ENCODE results near the gene MNT. TPM values are rescaled to one million over a fixed set of nuclear protein-coding genes. Genes with fewer than 3 reads are reported as not detected.

MNT gene
- total RNA-seq, 1 donor from 2014 or later: 32.7 TPM

DNA sequence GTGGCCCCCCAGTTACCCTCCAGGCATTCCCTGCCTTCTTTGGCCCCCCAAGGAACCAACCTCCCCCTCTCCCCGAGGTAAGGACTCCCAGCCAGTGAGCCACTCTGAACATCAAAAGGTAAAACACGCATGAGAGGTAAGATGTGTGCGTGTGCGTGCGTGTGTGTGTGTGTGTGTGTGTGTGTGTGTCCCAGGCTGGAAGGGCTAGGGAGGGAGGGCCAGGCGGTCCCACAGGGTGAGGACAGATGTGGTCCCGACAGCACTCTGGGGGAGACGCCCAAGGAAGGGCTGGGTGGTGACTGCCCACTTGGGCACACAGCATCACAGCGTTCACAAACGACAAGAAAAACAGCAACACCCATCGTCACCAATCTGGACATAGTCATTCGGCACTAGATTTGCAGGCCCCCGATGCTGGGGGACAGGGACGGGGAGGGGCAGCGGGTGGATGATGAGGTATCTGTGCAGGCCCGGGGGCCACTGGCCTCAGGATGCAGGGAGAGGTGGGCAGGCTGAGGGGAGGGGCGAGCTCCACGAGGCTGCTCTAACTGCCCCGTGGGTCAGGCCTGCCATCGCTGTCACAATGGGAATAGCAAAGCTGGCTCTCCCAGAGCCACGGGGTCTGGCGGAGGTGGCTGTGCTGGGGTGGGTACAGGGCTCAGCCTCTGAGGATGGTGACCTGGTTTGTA lies 16.3 kb downstream of the MNT start:
- Histone ChIP-seq H3K4me1 (no peaks in the 10 kb centered on the region), H3K27me3 (no peaks in the 10 kb centered on the region), H3K27ac (no peak overlapping the region), H3K4me3 (no peak overlapping the region), H3K36me3 (peaks cover 28% of the 10 kb centered on the region), H3K9me3 (no peaks in the 10 kb centered on the region)
- intact Hi-C loops (cut with DNase I): no loop called here
- ATAC-seq: no peak
- TF ChIP-seq, protein P1, sequence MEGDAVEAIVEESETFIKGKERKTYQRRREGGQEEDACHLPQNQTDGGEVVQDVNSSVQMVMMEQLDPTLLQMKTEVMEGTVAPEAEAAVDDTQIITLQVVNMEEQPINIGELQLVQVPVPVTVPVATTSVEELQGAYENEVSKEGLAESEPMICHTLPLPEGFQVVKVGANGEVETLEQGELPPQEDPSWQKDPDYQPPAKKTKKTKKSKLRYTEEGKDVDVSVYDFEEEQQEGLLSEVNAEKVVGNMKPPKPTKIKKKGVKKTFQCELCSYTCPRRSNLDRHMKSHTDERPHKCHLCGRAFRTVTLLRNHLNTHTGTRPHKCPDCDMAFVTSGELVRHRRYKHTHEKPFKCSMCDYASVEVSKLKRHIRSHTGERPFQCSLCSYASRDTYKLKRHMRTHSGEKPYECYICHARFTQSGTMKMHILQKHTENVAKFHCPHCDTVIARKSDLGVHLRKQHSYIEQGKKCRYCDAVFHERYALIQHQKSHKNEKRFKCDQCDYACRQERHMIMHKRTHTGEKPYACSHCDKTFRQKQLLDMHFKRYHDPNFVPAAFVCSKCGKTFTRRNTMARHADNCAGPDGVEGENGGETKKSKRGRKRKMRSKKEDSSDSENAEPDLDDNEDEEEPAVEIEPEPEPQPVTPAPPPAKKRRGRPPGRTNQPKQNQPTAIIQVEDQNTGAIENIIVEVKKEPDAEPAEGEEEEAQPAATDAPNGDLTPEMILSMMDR (IDR thresholded peaks at IDR 0.05): no peak
- no peak for DNase-seq

DNA sequence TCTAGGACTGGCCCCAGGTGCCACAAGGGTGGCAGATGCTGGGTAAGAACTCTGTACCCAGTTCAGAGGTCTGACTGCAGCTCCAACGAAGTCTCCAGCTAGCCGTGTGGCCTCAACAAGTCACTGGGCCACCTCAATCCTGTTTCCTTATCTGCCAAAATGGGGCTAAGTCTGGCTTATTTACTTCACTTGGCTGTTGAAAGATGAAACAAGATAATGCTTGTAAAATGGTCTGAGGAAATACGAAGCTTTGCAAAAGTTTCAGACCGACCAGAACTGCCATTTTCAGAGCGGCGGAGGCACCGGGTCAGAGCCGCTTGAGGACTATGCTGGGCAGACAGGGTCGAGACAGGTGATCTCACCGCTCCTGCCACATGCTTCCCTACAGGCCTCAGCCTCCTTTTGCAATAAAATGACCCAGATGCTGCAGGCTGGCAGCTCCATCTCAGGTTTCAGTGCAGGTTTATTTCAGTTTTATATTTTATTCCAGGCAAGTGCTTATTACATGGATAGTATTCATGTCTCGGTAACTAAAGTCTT lies 17.2 kb downstream of the MNT start:
- DNase-seq (no peak), ATAC-seq (no peak)
- TF ChIP-seq, protein P1 (IDR thresholded peaks at IDR 0.05): no peak
- peak overlapping the region; percentile 18 for H3K27ac ChIP-seq
- no peak overlapping the region for H3K4me3 ChIP-seq
- no peaks in the 10 kb centered on the region for H3K9me3 ChIP-seq
- H3K4me1 ChIP-seq: no peaks in the 10 kb centered on the region
- intact Hi-C loops (cut with DNase I): loop anchor here (2.0 kb wide), 1 partner anchor 31 kb away; no protein-coding TSS in a partner anchor
- no peaks in the 10 kb centered on the region for H3K27me3 ChIP-seq
- peaks cover 35% of the 10 kb centered on the region for H3K36me3 ChIP-seq

DNA sequence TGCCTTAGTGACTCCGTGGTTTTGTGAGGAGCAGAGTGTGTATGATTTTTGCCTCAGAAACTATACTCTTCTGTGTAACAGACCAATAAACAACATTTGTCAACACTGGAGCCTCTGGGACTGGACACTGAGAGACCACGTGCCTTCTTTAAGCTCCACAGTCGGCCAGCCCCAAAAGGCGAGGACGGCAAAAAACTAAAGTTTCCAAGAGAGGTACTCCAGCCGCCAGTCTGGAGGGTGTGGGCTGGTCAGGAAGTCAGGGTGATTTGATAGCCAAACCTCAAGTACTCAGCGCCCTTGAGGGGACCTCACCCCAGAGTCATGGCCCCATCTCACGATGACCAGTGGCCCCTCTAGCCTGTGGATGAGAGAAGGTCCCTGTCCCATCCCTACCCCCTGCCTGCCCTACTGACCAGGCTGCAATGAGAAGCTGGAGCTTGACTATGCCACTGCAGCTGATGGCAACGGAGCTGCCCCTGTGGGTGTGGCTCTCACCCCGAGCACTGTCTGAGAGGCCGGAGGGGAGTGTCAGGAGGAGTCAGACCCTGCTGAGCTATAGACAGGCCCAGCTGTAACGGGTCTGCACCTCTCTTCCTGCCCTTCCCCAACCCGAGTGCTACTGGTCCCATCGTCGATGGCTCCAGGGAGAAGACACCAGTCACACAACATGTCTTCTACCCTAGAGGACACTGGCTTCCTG lies 19.8 kb downstream of the MNT start:
- TF ChIP-seq, protein P1 (IDR thresholded peaks at IDR 0.05): no peak
- DNase-seq: no peak
- no peak overlapping the region for H3K27ac ChIP-seq
- no peak for ATAC-seq
- intact Hi-C loops (cut with DNase I): no loop called here
- no peaks in the 10 kb centered on the region for H3K9me3 ChIP-seq
- no peaks in the 10 kb centered on the region for H3K4me1 ChIP-seq
- H3K27me3 ChIP-seq: no peaks in the 10 kb centered on the region
- H3K36me3 ChIP-seq: peaks cover 45% of the 10 kb centered on the region
- H3K4me3 ChIP-seq: no peak overlapping the region

DNA sequence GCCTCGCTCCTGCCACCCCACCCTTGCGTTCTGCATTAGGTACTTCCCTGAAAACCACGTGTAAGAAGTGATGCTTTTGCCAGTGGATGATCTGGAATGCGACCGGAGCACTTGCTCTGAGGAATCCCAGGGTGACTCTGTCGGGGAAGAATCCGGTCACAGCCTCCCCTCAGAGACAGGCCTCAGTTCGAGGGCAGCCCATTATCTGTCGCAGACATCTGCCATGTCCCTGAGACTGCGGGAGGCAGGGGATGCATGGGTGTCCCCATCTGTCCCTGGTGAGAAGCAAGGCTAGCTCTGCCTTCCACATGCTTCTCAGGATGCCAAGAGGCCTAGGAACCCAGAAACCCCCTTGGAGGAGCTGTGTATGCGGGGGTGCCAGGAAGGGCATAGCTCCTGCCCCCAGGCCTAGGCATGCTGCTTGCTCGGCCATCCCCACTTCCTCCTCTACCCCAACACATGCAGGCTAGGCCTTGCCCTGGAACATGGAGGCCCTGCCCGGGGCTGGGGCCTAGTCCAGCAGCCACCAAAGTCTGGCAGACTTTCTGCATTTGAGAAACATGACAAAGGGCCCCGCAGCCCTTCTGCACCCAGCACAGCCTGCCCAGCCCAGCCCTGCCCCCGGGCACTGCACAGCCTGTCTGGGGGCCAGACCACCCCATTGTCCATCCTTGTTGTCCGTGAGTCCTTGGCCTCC lies 20.5 kb downstream of the MNT start:
- no peak for DNase-seq
- no peaks in the 10 kb centered on the region for H3K27me3 ChIP-seq
- TF ChIP-seq, protein P1 (IDR thresholded peaks at IDR 0.05): no peak
- no peak overlapping the region for H3K27ac ChIP-seq
- H3K36me3 ChIP-seq: peaks cover 44% of the 10 kb centered on the region
- intact Hi-C loops (cut with DNase I): no loop called here
- ATAC-seq: no peak
- no peaks in the 10 kb centered on the region for H3K9me3 ChIP-seq
- no peaks in the 10 kb centered on the region for H3K4me1 ChIP-seq
- H3K4me3 ChIP-seq: no peak overlapping the region

DNA sequence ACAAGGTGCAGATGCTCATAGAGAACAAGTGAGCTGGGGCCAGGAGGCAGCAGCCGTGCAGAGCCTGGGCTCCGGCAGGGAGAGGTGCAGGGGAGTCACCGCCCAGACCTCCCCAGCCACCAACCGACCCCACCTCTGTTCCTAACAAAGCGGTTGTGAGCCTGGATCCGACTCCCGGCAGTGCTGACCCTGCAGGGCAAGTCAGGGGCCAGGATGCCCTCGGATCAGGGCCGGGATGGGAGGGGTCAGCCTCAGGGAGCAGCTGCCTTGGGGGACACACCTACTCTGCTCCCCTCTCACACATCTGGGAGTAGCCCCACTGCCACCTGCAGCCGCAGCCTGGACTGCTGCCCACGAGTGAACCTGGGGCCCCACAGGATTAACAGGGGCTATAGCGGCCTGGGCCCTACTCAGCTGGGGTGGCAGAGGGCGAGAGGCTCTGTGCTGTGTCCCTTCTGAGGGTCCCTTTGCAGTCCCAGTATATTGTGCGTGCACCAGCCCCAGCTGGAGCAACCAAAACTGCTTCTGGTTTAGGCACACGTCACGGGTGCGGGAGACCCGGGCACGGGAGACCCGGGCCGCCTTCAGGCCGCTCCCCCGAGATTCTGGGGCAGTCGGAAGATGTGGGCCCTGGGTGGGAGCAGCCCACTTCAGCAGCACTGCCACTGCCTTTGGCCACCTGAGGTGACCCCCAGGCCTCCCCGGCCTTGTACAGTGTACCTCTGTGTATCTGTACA lies 21.2 kb downstream of the MNT start:
- Histone ChIP-seq H3K9me3 (no peaks in the 10 kb centered on the region), H3K27ac (no peak overlapping the region), H3K27me3 (no peaks in the 10 kb centered on the region), H3K4me1 (no peaks in the 10 kb centered on the region), H3K36me3 (peaks cover 50% of the 10 kb centered on the region), H3K4me3 (no peak overlapping the region)
- DNase-seq (no peak), ATAC-seq (no peak)
- TF ChIP-seq, protein P1 (IDR thresholded peaks at IDR 0.05): no peak
- intact Hi-C loops (cut with DNase I): no loop called here

All from upper lobe of right lung (tissue), 1 donor.